Astrocyte of the hippocampus (primary cell): ENCODE measurements around the gene FOXP1.

Experiments used
- DNase-seq: peaks from one replicate; pipeline ENCODE4 v3.0.0; 2011; ENCODE audit warnings: low read depth, low spot score

The FOXP1 gene

DNA sequence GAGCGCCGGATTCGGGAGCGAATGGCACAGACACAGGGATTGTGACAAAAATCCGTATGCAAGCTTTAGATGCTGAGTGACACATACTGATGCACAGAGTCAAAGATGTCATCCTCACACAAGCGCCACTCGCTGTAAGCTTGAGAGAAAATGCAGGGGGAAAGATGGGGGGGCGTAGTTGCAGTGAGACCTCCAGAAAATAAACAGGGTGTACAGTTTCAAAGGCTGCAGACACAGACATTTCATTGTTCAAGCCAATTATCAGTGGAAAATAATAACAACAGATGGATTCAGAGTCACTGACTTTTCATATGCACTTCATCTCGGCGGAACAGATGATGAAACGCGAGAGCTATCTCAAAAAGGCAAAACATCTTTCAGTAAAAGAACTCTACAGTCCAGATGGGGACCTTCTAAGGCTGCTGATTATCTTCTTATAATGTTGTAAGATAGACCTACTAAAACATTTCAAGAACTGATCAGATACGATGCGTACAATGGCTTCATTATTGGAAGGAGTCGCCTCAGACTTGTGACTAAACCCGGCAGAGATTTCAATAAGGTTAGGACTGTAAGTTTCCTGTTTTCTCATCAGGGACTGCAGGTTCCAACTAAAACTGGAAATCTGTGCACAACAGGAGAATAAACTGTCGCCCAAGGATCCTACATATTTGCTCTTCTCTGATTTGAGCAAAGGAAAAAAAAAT lies 275.4 kb downstream of the FOXP1 start:
- no peak for DNase-seq

GRCh38 chr3:71305231-71306206 lies 278.0 kb downstream of the FOXP1 start:
- DNase-seq, result peak; percentile 71

DNA sequence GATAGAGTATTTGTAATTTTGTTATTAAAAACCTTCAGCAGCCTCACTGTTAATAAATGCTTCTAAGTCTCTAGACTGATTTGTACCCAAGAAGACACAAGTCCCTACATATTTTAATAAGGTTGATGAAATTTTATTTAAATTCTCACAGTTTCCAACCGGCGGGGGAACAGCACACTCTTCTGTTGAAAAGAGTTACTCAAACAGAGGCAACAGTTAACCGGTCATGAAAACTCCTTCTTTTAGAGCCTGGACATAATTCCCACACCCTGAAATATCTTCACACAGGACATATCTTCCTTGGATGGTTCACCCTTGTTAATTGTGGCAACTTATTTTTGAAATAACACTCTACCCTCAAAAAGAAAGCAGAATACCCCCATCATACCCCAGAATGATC lies 278.8 kb downstream of the FOXP1 start:
- peak; percentile 63 for DNase-seq

DNA sequence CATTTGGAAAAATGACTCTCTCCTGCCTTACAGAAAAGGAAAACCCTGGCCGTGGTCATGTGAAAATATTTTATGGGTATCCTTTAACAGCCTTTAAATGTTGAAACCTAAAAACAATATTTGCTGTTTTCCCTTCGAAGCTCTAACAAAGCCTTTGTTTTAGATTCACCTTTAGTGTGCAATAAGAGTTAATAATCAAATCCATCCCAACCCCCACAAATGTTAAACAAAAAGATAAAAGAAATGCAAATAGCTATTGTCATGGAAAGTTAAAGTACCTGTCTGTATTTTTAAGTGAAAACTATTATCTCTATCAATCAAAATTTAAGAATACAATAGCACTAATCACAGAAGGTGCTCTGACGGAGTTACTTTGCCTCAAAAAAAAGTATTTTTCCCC lies 279.3 kb downstream of the FOXP1 start:
- no peak for DNase-seq

DNA sequence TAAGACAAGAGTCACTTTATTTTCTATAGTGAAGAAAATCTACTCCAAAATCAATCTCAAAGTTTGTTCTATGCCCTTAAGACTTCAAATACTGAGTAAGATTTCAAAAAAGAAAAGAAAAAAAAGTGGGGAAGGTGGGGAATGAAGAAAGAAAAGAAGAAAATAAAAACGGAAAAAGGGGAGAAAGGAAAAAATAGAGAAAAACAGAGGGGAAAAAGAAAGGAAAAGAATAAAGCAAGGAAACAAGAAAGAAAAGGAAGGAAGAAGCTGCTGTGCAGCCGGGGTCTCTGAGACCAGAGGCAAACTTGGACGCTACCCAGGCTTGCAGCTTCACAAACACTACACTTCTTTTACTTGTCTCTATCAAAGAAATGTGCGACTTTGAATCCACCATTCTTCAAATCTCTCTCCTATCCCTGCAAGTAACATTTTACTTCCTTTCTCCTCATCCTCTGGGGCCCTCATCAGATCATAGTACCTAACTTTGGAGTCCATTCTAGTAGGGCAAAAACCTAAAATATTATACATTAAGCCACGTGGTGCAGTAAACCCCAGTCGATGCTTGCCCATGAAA lies 279.8 kb downstream of the FOXP1 start:
- no peak for DNase-seq

GRCh38 chr3:71302604-71303003 lies 280.9 kb downstream of the FOXP1 start:
- no peak for DNase-seq

- no peak for DNase-seq
These were observed 282.6 kb downstream of the FOXP1 start for GRCh38 chr3:71300951-71301393.

GRCh38 chr3:71299160-71299559 lies 284.4 kb downstream of the FOXP1 start:
- no peak for DNase-seq

GRCh38 chr3:71294919-71295318 lies 288.6 kb downstream of the FOXP1 start:
- DNase-seq, result no peak

DNA sequence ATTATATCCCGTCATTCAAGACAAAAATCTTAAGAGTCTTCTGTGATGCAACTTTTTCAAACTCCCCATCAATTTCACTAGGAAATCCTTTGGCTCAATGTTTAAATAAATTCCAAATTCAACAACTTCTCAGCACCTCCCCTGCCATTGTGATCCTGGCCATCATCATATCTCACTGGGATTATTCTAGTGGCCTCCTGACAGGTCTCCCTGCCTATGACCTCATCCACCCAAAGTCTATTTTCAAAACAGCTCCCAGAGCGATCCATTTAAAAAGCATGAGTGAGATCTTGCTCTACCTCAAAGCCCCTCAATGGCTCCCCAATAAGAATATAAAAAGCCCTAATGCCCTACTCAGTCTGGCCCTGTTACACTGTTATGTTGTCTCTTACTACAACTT lies 293.2 kb downstream of the FOXP1 start:
- no peak for DNase-seq

- peak; percentile 27 for DNase-seq
These were observed 295.1 kb downstream of the FOXP1 start for GRCh38 chr3:71288269-71288930.

DNA sequence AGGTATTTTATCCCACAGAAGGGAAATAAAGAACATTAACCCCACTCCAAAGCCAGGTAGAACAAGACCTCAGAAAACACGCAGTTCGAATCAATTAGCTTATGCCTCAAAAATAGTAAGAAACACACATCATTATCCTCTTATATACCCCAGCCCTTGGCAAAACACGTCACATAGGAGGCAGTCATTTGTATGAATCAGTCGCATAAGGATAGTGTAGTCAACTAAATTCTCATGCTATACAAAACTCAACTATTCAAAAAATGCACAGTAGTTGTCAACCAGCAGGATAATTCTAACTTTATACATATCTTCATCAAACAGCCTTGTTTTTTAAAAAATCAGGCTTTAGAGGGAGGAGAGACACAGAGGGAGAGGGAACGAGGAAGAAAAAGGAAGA lies 298.4 kb downstream of the FOXP1 start:
- DNase-seq, result no peak

DNA sequence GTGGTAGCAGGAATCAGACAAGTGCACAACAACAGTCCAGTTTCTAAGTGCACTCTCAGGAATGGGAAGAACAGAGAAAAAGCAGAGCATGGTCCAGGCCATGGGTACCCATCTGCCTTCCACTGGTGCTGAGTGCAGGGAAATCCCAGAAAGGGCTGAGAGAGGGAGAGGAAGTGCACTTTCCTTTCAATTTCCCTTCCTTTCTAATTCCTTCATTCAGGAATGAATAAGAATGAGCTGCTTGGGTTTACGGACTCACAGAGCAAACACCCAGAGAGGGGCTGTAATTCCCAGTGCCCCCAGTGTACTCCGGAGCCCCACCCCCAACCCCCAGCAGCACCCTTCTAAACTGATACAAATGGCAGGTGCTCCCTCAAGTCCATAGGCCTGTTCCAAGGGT lies 300.6 kb downstream of the FOXP1 start:
- no peak for DNase-seq

GRCh38 chr3:71281280-71281679 lies 302.2 kb downstream of the FOXP1 start:
- DNase-seq, result no peak

- no peak for DNase-seq
These were observed 306.2 kb downstream of the FOXP1 start for GRCh38 chr3:71277341-71277740.

DNA sequence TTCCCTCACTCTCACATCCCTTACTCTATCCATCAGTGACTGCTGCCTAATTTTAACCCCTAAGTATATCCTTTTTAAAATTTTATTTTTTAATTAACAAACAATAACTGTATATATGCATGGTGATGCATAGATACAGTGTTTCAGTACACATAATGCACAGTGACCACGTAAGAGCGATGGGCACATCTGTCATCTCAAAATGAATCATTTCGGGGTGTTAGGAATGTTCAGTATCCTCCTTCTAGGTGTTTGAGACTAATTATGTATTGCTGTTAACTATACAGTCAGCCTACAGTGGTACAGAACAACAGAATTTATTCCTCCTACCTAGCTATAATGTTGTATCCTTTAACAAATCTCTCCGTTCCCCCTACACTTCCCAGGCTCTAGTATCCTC lies 307.0 kb downstream of the FOXP1 start:
- no peak for DNase-seq

DNA sequence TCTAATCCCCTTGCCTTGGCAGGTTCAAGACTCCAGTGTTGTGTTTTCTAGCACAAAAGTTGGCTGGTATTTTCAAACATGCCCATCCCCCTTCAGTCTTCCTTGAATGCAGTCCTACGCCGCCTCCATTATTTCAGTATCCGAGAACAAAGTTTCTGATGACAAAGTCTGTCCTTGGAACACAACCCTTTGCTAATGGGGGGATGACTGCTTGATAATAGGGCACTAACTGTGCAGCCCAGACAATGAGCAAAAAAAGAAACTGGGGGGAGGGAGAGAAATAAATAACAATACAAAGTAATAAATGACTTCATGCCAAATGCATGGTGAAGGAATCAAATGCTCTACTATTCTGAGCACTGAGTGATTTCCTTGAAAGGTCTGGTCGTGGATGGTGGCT lies 310.1 kb downstream of the FOXP1 start:
- DNase-seq, result no peak

DNA sequence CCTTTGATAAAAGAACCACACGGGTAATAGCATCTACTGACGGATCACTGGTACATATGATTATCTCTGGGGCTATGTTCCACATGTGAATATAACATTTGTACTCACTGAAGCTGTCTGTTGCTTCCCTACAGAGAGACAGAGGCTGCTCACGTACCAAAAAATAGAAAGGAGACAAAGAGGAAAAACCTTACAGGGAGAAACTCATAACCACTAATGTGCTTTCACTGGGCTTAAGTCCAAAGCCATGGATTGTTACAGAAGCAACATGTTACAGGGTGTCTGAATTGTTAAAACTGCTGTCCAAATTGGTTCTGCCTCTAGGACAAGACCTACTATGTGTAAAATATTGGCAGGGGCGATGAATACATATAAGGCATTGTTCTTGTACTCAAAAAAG lies 311.9 kb downstream of the FOXP1 start:
- peak; percentile 52 for DNase-seq

- DNase-seq, result no peak
These were observed 313.6 kb downstream of the FOXP1 start for GRCh38 chr3:71269906-71270305.

DNA sequence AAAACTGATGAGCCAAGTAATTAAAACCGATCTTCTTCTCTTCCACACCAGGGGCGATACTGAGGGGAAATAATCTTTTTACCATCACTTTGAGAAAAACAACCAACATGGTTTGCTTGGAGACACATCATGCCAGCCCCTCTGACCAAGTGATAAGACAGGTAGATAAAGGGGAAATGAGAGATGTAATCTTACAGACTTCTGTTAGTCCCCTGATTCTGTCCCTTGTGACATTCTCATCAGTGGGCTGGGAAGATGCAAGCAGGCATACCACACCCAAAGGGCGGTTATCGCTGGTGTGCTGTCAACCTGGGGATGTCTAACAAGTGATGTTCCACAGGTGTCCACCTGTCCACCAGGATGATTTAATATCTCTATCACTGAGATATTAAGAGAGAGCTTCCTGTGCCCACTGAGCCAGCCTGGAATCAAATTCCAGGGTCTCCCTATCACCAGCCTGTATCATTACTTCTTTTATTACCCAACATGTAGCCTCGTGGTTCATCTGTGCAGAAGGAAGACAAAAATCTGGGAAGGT lies 315.0 kb downstream of the FOXP1 start:
- DNase-seq, result no peak

DNA sequence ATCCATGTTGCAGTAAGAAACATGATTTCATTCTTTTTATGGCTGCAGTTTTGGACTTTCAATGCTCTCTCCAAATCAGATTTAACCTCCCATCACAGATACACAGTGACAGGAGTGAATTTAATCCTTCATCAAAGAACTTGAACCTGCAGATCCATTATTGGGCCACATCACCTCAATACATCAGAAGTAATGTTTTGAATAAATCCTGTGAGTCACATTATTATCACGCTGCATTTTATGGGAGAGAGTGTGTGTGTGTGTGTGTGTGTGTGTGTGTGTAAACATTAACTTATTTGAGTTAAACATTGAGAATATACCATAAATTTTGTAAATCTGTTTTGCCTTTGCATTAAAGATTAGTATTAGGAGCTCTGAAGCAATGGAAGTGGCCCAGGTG lies 316.7 kb downstream of the FOXP1 start:
- no peak for DNase-seq
